Measurements from ENCODE around the gene CHID1.

DNA sequence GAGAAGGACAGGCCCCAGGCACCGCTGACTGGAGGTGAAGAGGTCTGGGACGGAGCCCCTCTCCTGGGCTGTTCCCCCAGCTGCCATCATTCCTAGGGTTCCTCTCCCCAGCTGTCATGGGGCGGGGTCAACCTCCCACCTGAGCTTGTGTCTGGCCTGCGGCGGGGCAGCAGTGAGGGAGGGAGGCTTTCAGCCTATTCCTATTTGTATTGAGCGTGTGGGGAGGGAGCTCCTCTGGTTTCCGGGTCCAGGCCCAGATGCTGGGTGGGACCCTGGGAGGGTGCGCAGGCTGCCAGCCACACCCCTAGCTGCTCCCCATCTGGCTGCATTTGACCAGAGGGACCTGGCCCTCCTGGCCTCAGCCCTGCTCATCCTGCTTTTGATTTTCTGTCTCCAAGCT is 54.2 kb downstream of the CHID1 start:
- TF ChIP-seq RAD21 (IDR thresholded peaks at IDR 0.05; ENCODE audit: low read length) (no peak), RFX5 (IDR thresholded peaks at IDR 0.05; ENCODE audit: low read depth, low read length) (no peak), POLR2A (IDR thresholded peaks at IDR 0.05; ENCODE audit: low read depth, low read length) (no peak), CEBPB (IDR thresholded peaks at IDR 0.05; ENCODE audit: low read depth, low read length) (no peak), MXI1 (IDR thresholded peaks at IDR 0.05; ENCODE audit: borderline replicate concordance, low read depth, low read length) (no peak), SMC3 (IDR thresholded peaks at IDR 0.05; ENCODE audit: low read depth, low read length) (no peak), FOS (IDR thresholded peaks at IDR 0.05; ENCODE audit: low read depth, low read length) (no peak), RCOR1 (IDR thresholded peaks at IDR 0.05; ENCODE audit: insufficient replicate concordance, low read length) (no peak), NFE2L2 (IDR thresholded peaks at IDR 0.05; ENCODE audit: low read depth, low read length) (no peak)
- TF ChIP-seq, protein P1, sequence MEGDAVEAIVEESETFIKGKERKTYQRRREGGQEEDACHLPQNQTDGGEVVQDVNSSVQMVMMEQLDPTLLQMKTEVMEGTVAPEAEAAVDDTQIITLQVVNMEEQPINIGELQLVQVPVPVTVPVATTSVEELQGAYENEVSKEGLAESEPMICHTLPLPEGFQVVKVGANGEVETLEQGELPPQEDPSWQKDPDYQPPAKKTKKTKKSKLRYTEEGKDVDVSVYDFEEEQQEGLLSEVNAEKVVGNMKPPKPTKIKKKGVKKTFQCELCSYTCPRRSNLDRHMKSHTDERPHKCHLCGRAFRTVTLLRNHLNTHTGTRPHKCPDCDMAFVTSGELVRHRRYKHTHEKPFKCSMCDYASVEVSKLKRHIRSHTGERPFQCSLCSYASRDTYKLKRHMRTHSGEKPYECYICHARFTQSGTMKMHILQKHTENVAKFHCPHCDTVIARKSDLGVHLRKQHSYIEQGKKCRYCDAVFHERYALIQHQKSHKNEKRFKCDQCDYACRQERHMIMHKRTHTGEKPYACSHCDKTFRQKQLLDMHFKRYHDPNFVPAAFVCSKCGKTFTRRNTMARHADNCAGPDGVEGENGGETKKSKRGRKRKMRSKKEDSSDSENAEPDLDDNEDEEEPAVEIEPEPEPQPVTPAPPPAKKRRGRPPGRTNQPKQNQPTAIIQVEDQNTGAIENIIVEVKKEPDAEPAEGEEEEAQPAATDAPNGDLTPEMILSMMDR (conservative IDR thresholded peaks at IDR 0.05; ENCODE audit: low read depth, low read length): no peak
- TF ChIP-seq, protein P2, sequence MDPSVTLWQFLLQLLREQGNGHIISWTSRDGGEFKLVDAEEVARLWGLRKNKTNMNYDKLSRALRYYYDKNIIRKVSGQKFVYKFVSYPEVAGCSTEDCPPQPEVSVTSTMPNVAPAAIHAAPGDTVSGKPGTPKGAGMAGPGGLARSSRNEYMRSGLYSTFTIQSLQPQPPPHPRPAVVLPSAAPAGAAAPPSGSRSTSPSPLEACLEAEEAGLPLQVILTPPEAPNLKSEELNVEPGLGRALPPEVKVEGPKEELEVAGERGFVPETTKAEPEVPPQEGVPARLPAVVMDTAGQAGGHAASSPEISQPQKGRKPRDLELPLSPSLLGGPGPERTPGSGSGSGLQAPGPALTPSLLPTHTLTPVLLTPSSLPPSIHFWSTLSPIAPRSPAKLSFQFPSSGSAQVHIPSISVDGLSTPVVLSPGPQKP (IDR thresholded peaks at IDR 0.05; ENCODE audit: borderline replicate concordance, low read depth, low read length): no peak
